Smooth muscle cell of the pulmonary artery (primary cell): ENCODE results near the gene LPIN1. TPM values are rescaled to one million over a fixed set of nuclear protein-coding genes. Genes with fewer than 3 reads are reported as not detected.

Experiments used
- total RNA-seq: library from RNA; depleted of rRNA; stranded (reverse); fragments of >200 nt; gene quantifications from 2 replicates; pipeline ENCODE4 v1.2.3, GENCODE V29; 2014

LPIN1 gene, protein sequence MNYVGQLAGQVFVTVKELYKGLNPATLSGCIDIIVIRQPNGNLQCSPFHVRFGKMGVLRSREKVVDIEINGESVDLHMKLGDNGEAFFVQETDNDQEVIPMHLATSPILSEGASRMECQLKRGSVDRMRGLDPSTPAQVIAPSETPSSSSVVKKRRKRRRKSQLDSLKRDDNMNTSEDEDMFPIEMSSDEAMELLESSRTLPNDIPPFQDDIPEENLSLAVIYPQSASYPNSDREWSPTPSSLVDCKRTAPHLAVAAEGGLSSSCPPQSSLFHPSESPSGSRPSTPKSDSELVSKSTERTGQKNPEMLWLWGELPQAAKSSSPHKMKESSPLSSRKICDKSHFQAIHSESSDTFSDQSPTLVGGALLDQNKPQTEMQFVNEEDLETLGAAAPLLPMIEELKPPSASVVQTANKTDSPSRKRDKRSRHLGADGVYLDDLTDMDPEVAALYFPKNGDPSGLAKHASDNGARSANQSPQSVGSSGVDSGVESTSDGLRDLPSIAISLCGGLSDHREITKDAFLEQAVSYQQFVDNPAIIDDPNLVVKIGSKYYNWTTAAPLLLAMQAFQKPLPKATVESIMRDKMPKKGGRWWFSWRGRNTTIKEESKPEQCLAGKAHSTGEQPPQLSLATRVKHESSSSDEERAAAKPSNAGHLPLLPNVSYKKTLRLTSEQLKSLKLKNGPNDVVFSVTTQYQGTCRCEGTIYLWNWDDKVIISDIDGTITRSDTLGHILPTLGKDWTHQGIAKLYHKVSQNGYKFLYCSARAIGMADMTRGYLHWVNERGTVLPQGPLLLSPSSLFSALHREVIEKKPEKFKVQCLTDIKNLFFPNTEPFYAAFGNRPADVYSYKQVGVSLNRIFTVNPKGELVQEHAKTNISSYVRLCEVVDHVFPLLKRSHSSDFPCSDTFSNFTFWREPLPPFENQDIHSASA
- 37.4 and 53.6 TPM in 2 replicates for total RNA-seq

GRCh38 chr2:11746376-11746806 is at the start of gene LPIN1:
Gene LPIN1 (plus strand): TSS chr2:11746632. CDS start chr2:11765542, 18,910 bp downstream.

Other genes starting within 250 kb of the LPIN1 start
- gene GREB1, start 212.6 kb upstream of the LPIN1 start, total RNA-seq = 0.17 and 0.52 TPM in 2 replicates
- gene NTSR2, start 76.4 kb upstream of the LPIN1 start, total RNA-seq = not detected in 2 replicates